Transverse colon (tissue), 4 donors: ENCODE results near the gene RTN4. TPM values are rescaled to one million over a fixed set of nuclear protein-coding genes. Genes with fewer than 3 reads are reported as not detected.

Experiments used
- DNase-seq: peaks from one replicate; pipeline ENCODE4 v3.0.0-alpha.2; 2019
- H3K27ac ChIP-seq, 4 donors: fragments of 200-600 bp; sonication (generic); 2 replicates each; pipeline ENCODE4 v1.5.1; 2016 to 2018; ENCODE audit warnings: inconsistent platforms in 4 of 4
- H3K27me3 ChIP-seq: fragments of 200-600 bp; sonication (generic); 2 replicates; pipeline ENCODE4 v1.5.1; 2017; ENCODE audit warnings: inconsistent platforms
- H3K36me3 ChIP-seq, 4 donors: fragments of 200-600 bp; sonication (generic); 2 replicates each; pipeline ENCODE4 v1.5.1; 2017 to 2019; ENCODE audit warnings: inconsistent platforms in 4 of 4
- H3K4me1 ChIP-seq, 4 donors: fragments of 200-600 bp; sonication (generic); 2 replicates each; pipeline ENCODE4 v1.5.1; 2017 to 2020; ENCODE audit warnings: inconsistent platforms in 4 of 4
- H3K4me3 ChIP-seq, 4 donors: fragments of 200-600 bp; sonication (generic); 1 replicate in 1 of 4; 2 replicates in 3 of 4; pipeline versions ENCODE4 v1.5.1 to v1.6.1; 2017 to 2019; ENCODE audit warnings: inconsistent platforms in 4 of 4
- H3K9me3 ChIP-seq, 2 donors: fragments of 200-600 bp; sonication (generic); 2 replicates each; pipeline ENCODE4 v1.5.1; 2017 to 2019; ENCODE audit warnings: inconsistent platforms in 2 of 2
- EP300 ChIP-seq: sonication (generic); formaldehyde crosslinking; IDR thresholded peaks from one replicate; pipeline ENCODE4 v1.6.1; 2017; ENCODE audit warnings: antibody characterized with exemption, low read depth
- POLR2A ChIP-seq: fragments of 450-650 bp; IDR thresholded peaks from one replicate; pipeline ENCODE4 v1.6.1; 2016; ENCODE audit warnings: antibody characterized with exemption, mild to moderate bottlenecking, moderate library complexity
- POLR2AphosphoS5 ChIP-seq, 3 donors: sonication (generic); formaldehyde crosslinking; IDR thresholded peaks; one replicate each; pipeline ENCODE4 v1.6.1; 2016; ENCODE audit warnings: antibody characterized with exemption in 3 of 3
- WGBS, 2 donors: methylation state at CpG; one replicate each; pipeline ENCODE4 v1.1.5; 2018; ENCODE audit warnings: low coverage in 1 of 2; 5-methylcytosine and 5-hydroxymethylcytosine counted together
- in situ Hi-C, 4 donors: fragments of 200-750 bp; cut with MboI; loops; one replicate each; pipeline versions ENCODE4 v1.15.0 to v1.15.1; 2017; ENCODE audit warnings: low sequenced_read_pairs in 3 of 4, low pct_ligation_motif_present in 1 of 4, low pct_unique_long_range_greater_than_20kb in 1 of 4
- intact Hi-C: fragments of 100-400 bp; cut with DNase I; formaldehyde crosslinking; loops from one replicate; pipeline ENCODE4 v1.15.1; 2023; ENCODE audit warnings: low total_unique reads
- total RNA-seq, 4 donors: library from RNA; depleted of rRNA; stranded (reverse); fragments of >200 nt; gene quantifications; one replicate each; pipeline ENCODE4 v1.1.0, GENCODE V29; 2016
- TF ChIP-seq, protein P1 (sequence below), 5 experiments: fragments of 200-600 bp in 3 of 5; fragments of 450-650 bp in 2 of 5; sonication (generic) in 3 of 5; IDR thresholded peaks; 1 replicate in 2 of 5; 2 replicates in 3 of 5; pipeline ENCODE4 v1.5.1; 2016 to 2017; ENCODE audit warnings: antibody characterized with exemption in 5 of 5, inconsistent platforms in 3 of 5, mild to moderate bottlenecking in 2 of 5, moderate library complexity in 1 of 5

The RTN4 gene
- total RNA-seq, 4 donors from 2014 or later: 82.2 to 212 (median 183) TPM

- in situ Hi-C loops (no loop called here), intact Hi-C loops (no loop called here)
- no peaks in the 10 kb centered on the region for H3K27me3 ChIP-seq
- H3K9me3 ChIP-seq: peaks cover 0 to 10% of the 10 kb centered on the region in 2 donors
- TF ChIP-seq POLR2AphosphoS5 (IDR thresholded peaks at IDR 0.05) (no peak), POLR2A (no peak), EP300 (no peak)
- TF ChIP-seq, protein P1, sequence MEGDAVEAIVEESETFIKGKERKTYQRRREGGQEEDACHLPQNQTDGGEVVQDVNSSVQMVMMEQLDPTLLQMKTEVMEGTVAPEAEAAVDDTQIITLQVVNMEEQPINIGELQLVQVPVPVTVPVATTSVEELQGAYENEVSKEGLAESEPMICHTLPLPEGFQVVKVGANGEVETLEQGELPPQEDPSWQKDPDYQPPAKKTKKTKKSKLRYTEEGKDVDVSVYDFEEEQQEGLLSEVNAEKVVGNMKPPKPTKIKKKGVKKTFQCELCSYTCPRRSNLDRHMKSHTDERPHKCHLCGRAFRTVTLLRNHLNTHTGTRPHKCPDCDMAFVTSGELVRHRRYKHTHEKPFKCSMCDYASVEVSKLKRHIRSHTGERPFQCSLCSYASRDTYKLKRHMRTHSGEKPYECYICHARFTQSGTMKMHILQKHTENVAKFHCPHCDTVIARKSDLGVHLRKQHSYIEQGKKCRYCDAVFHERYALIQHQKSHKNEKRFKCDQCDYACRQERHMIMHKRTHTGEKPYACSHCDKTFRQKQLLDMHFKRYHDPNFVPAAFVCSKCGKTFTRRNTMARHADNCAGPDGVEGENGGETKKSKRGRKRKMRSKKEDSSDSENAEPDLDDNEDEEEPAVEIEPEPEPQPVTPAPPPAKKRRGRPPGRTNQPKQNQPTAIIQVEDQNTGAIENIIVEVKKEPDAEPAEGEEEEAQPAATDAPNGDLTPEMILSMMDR (IDR thresholded peaks at IDR 0.05): no peak
- no peak overlapping the region for H3K27ac ChIP-seq
- DNase-seq: no peak
- 93 to 100% methylated on average over 1 to 7 of the region's 7 CpGs for WGBS, 2 donors
- no peaks in the 10 kb centered on the region for H3K36me3 ChIP-seq
- no peak overlapping the region for H3K4me3 ChIP-seq
- no peaks in the 10 kb centered on the region for H3K4me1 ChIP-seq
Observed at GRCh38 chr2:54939446-54940118, 110.7 kb downstream of the RTN4 start.

DNA sequence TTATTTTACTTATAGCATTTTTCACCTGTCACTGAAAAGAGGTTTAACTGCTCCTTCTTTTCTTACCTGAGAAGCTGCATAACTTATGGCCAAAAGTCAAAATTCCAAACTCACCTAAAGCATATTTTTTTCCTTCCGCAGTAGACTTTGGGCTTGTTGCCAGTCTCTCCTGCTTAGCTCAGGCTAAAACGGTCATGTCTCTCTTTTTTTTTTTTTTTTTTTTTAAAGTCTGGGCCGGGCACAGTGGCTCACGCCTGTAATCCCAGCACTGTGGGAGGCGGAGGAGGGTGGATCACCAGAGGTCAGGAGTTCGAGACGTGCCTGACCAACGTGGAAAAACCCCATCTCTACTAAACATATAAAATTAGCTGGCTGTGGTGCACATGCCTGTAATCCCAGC is 113.5 kb downstream of the RTN4 start:
- no peak for DNase-seq
- intact Hi-C loops: no loop called here
- Histone ChIP-seq H3K36me3 (no peaks in the 10 kb centered on the region), H3K9me3 (peaks cover 0 to 10% of the 10 kb centered on the region in 2 donors), H3K4me3 (no peak overlapping the region), H3K27me3 (no peaks in the 10 kb centered on the region), H3K4me1 (no peaks in the 10 kb centered on the region), H3K27ac (no peak overlapping the region)
- in situ Hi-C loops: no loop called here
- TF ChIP-seq POLR2A: no peak
- TF ChIP-seq, protein P1 (IDR thresholded peaks at IDR 0.05): no peak
- TF ChIP-seq EP300: no peak
- TF ChIP-seq POLR2AphosphoS5 (IDR thresholded peaks at IDR 0.05): no peak
- WGBS, 2 donors: 83 to 86% methylated on average over 3 to 8 of the region's 8 CpGs

GRCh38 chr2:54935389-54935788 is 114.9 kb downstream of the RTN4 start:
- no peaks in the 10 kb centered on the region for H3K4me1 ChIP-seq
- no peaks in the 10 kb centered on the region for H3K36me3 ChIP-seq
- DNase-seq: no peak
- WGBS, 2 donors: 89 to 92% methylated on average over 4 of the region's 4 CpGs
- H3K4me3 ChIP-seq: no peak overlapping the region
- intact Hi-C loops (no loop called here), in situ Hi-C loops (no loop called here)
- no peaks in the 10 kb centered on the region for H3K27me3 ChIP-seq
- TF ChIP-seq POLR2A (no peak), POLR2AphosphoS5 (IDR thresholded peaks at IDR 0.05) (no peak), EP300 (no peak)
- TF ChIP-seq, protein P1 (IDR thresholded peaks at IDR 0.05): no peak
- no peak overlapping the region for H3K27ac ChIP-seq
- peaks cover 0 to 10% of the 10 kb centered on the region in 2 donors for H3K9me3 ChIP-seq

DNA sequence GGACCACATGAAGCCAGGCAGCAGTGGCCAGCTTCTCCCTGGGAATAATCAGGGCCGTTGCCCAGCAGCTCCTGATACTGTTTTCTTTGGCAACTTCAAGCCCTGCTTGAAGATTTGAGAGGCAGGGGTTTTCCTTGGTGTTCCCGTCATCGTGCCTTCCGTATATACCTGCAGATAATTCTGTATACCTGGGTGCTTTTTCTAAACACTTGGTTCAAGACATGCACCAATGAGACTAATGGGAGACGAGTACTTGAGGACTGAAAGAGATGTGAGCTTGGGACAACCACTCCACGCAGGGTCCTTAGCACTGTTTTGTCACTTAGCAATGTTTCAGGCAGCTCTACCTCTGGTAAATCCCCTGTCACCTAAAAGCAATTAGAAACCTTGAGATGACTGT is 118.8 kb downstream of the RTN4 start:
- DNase-seq: no peak
- H3K27ac ChIP-seq: no peak overlapping the region
- in situ Hi-C loops (no loop called here), intact Hi-C loops (no loop called here)
- H3K27me3 ChIP-seq: no peaks in the 10 kb centered on the region
- 90 to 94% methylated on average over 2 to 6 of the region's 6 CpGs for WGBS, 2 donors
- H3K36me3 ChIP-seq: no peaks in the 10 kb centered on the region
- no peak for TF ChIP-seq POLR2AphosphoS5 (IDR thresholded peaks at IDR 0.05)
- TF ChIP-seq, protein P1 (IDR thresholded peaks at IDR 0.05): no peak
- TF ChIP-seq EP300: no peak
- no peak for TF ChIP-seq POLR2A
- no peaks in the 10 kb centered on the region for H3K9me3 ChIP-seq
- H3K4me1 ChIP-seq: no peaks in the 10 kb centered on the region
- H3K4me3 ChIP-seq: no peak overlapping the region
